Measurements from ENCODE around the gene HUNK. TPM values are rescaled to one million over a fixed set of nuclear protein-coding genes. Genes with fewer than 3 reads are reported as not detected.
A peak's percentile ranks its signal among the peaks of the same experiment; 100 is the strongest.

Gene HUNK
- polyA plus RNA-seq, 1 donor (not counting 4 experiments of a cell fraction or from before 2014, with no cell fraction given), result 0.03 TPM

GRCh38 chr21:31878831-31879230, 6.0 kb downstream of the HUNK start:
- Histone ChIP-seq H3K4me3 (ENCODE audit: control insufficient read depth in 2 of 3, extremely low read depth in 1 of 3, insufficient read depth in 2 of 3, low read depth in 1 of 3, low read length in 3 of 3) (no peak overlapping the region), H3K27ac (ENCODE audit: control insufficient read depth, insufficient read depth, low read length) (no peak overlapping the region), H3K9me1 (ENCODE audit: control insufficient read depth, extremely low read depth, insufficient read depth, low read length) (no peaks in the 10 kb centered on the region), H3K4me1 (ENCODE audit: control insufficient read depth, extremely low read depth, insufficient read depth, low read length) (no peaks in the 10 kb centered on the region), H3K27me3 (ENCODE audit: control insufficient read depth, extremely low read depth, insufficient read depth, low read length) (peaks cover 49% of the 10 kb centered on the region), H4K20me1 (ENCODE audit: control insufficient read depth, extremely low read depth, insufficient read depth, low read length) (no peaks in the 10 kb centered on the region), H3K79me2 (ENCODE audit: control insufficient read depth, insufficient read depth, low read length) (no peaks in the 10 kb centered on the region), H3K9ac (ENCODE audit: control insufficient read depth, extremely low read depth, insufficient read depth, low read length) (no peak overlapping the region), H3K4me2 (ENCODE audit: control insufficient read depth, extremely low read depth, insufficient read depth, low read depth, low read length) (no peak overlapping the region), H3K36me3 (ENCODE audit: control insufficient read depth in 2 of 2, extremely low read depth in 1 of 2, insufficient read depth in 2 of 2, low read length in 2 of 2) (no peaks in the 10 kb centered on the region), H3K9me3 (ENCODE audit: control insufficient read depth, low read depth, low read length) (no peaks in the 10 kb centered on the region), H2AFZ (ENCODE audit: control insufficient read depth, low read length) (no peak overlapping the region)
- dilution Hi-C loops (cut with MboI; ENCODE audit: extremely low pct_ligation_motif_present, low sequenced_read_pairs), result no loop called here
- no peak for DNase-seq (ENCODE audit: low read depth, low spot score)
- TF ChIP-seq CTCF (optimal IDR thresholded peaks at IDR 0.05 in 1 of 3, IDR thresholded peaks at IDR 0.05 in 1 of 3, conservative IDR thresholded peaks at IDR 0.05 in 1 of 3; ENCODE audit: extremely low read depth in 1 of 3, insufficient read depth in 2 of 3, low read length in 3 of 3) (no peak), EZH2 (IDR thresholded peaks at IDR 0.05; ENCODE audit: low read length) (no peak)
- FAIRE-seq, result no peak

- DNase-seq (ENCODE audit: low read depth, low spot score) (no peak), FAIRE-seq (no peak)
- H3K9ac ChIP-seq (ENCODE audit: control insufficient read depth, extremely low read depth, insufficient read depth, low read length), result no peak overlapping the region
- dilution Hi-C loops (cut with MboI; ENCODE audit: extremely low pct_ligation_motif_present, low sequenced_read_pairs), result no loop called here
- H3K79me2 ChIP-seq (ENCODE audit: control insufficient read depth, insufficient read depth, low read length), result no peaks in the 10 kb centered on the region
- no peaks in the 10 kb centered on the region for H3K9me3 ChIP-seq (ENCODE audit: control insufficient read depth, low read depth, low read length)
- H3K27ac ChIP-seq (ENCODE audit: control insufficient read depth, insufficient read depth, low read length), result no peak overlapping the region
- no peak overlapping the region for H3K4me3 ChIP-seq (ENCODE audit: control insufficient read depth in 2 of 3, extremely low read depth in 1 of 3, insufficient read depth in 2 of 3, low read depth in 1 of 3, low read length in 3 of 3)
- no peaks in the 10 kb centered on the region for H3K9me1 ChIP-seq (ENCODE audit: control insufficient read depth, extremely low read depth, insufficient read depth, low read length)
- no peaks in the 10 kb centered on the region for H4K20me1 ChIP-seq (ENCODE audit: control insufficient read depth, extremely low read depth, insufficient read depth, low read length)
- peaks cover 46% of the 10 kb centered on the region for H3K27me3 ChIP-seq (ENCODE audit: control insufficient read depth, extremely low read depth, insufficient read depth, low read length)
- peak; percentile 65 for TF ChIP-seq EZH2 (IDR thresholded peaks at IDR 0.05; ENCODE audit: low read length)
- no peak for TF ChIP-seq CTCF (optimal IDR thresholded peaks at IDR 0.05 in 1 of 3, IDR thresholded peaks at IDR 0.05 in 1 of 3, conservative IDR thresholded peaks at IDR 0.05 in 1 of 3; ENCODE audit: extremely low read depth in 1 of 3, insufficient read depth in 2 of 3, low read length in 3 of 3)
- no peaks in the 10 kb centered on the region for H3K4me1 ChIP-seq (ENCODE audit: control insufficient read depth, extremely low read depth, insufficient read depth, low read length)
- H3K36me3 ChIP-seq (ENCODE audit: control insufficient read depth in 2 of 2, extremely low read depth in 1 of 2, insufficient read depth in 2 of 2, low read length in 2 of 2), result no peaks in the 10 kb centered on the region
- no peak overlapping the region for H2AFZ ChIP-seq (ENCODE audit: control insufficient read depth, low read length)
- no peak overlapping the region for H3K4me2 ChIP-seq (ENCODE audit: control insufficient read depth, extremely low read depth, insufficient read depth, low read depth, low read length)
These were observed 6.4 kb downstream of the HUNK start for GRCh38 chr21:31879241-31879650.
